IMR-90 (cell line): ENCODE measurements around the gene MMP3. TPM values are rescaled to one million over a fixed set of nuclear protein-coding genes. Genes with fewer than 3 reads are reported as not detected.

Experiments used
- ATAC-seq: fragments of 200-7000 bp; cut with Tn5 transposase; 2 replicates; pipeline ENCODE4 v1.9.1; 2020; ENCODE audit warnings: low read depth, mild to moderate bottlenecking, moderate library complexity
- BruUV-seq: library from RNA; stranded (reverse); fragments of 400-500 nt; replicated peaks from 2 replicates; lab custom pipeline; 2021; lab: Mats Ljungman, UMichigan
- CTCF ChIA-PET: fragments of 300-600 bp; formaldehyde crosslinking; extraction: SDS; loops from one replicate; lab custom pipeline; 2021; ENCODE audit warnings: antibody characterized with exemption; lab: Yijun Ruan, JAX
- POLR2A ChIA-PET: fragments of 300-600 bp; sonication (Branson Sonifier 250); formaldehyde crosslinking; loops from one replicate; lab custom pipeline; 2022; ENCODE audit warnings: antibody characterized with exemption; ENCODE audit not compliant: unreplicated experiment; lab: Charles Lee
- DNase-seq: peaks from one replicate; pipeline ENCODE4 v3.0.0; 2013
- H2AFZ ChIP-seq: replicated peaks from 2 replicates; pipeline ENCODE3; 2013; ENCODE audit warnings: low read length, mild to moderate bottlenecking; ENCODE audit not compliant: poor library complexity
- H2AK5ac ChIP-seq: 2 replicates; pipeline ENCODE4 v1.6.1; 2013; ENCODE audit warnings: low read depth, low read length, inconsistent platforms
- H2AK9ac ChIP-seq: replicated peaks from 2 replicates; pipeline ENCODE3; 2013; ENCODE audit warnings: mild to moderate bottlenecking, low read depth, low read length, moderate library complexity; ENCODE audit not compliant: poor library complexity
- H2BK120ac ChIP-seq: 2 replicates; pipeline ENCODE4 v1.6.1; 2013; ENCODE audit warnings: low read depth, low read length, inconsistent platforms
- H2BK15ac ChIP-seq: 3 replicates; pipeline ENCODE4 v1.6.1; 2013; ENCODE audit warnings: low read depth, low read length, inconsistent platforms
- H2BK20ac ChIP-seq: 2 replicates; pipeline ENCODE4 v1.6.1; 2013; ENCODE audit warnings: low read depth, mild to moderate bottlenecking, inconsistent platforms, low read length, moderate library complexity
- H2BK5ac ChIP-seq: 2 replicates; pipeline ENCODE4 v1.6.1; 2013; ENCODE audit warnings: mild to moderate bottlenecking, low read depth, low read length, inconsistent platforms; ENCODE audit not compliant: poor library complexity, severe bottlenecking
- H3K14ac ChIP-seq: replicated peaks from 2 replicates; pipeline ENCODE4 v1.6.1; 2013; ENCODE audit warnings: low read depth, low read length, inconsistent platforms
- H3K18ac ChIP-seq: 2 replicates; pipeline ENCODE4 v1.6.1; 2013; ENCODE audit warnings: low read depth, low read length, control low read depth
- H3K23ac ChIP-seq: 2 replicates; pipeline ENCODE4 v1.6.1; 2013; ENCODE audit warnings: low read depth, low read length, inconsistent platforms
- H3K27ac ChIP-seq: 2 replicates; pipeline ENCODE4 v1.5.1; 2013; ENCODE audit warnings: mild to moderate bottlenecking, control low read depth, low read length; ENCODE audit not compliant: insufficient read depth
- H3K27me3 ChIP-seq: 2 replicates; pipeline ENCODE4 v1.6.1; 2013; ENCODE audit warnings: low read length; ENCODE audit not compliant: control insufficient read depth, insufficient read depth
- H3K36me3 ChIP-seq: 2 replicates; pipeline ENCODE4 v1.6.1; 2013; ENCODE audit warnings: low read length, mixed read lengths; ENCODE audit not compliant: control insufficient read depth, insufficient read depth
- H3K4ac ChIP-seq: 2 replicates; pipeline ENCODE4 v1.6.1; 2013; ENCODE audit warnings: low read depth, low read length, inconsistent platforms
- H3K4me1 ChIP-seq: 2 replicates; pipeline ENCODE4 v1.6.1; 2013; ENCODE audit warnings: low read length, mixed read lengths; ENCODE audit not compliant: control insufficient read depth, insufficient read depth
- H3K4me2 ChIP-seq: 2 replicates; pipeline ENCODE4 v1.6.1; 2013; ENCODE audit warnings: low read depth, mild to moderate bottlenecking, control low read depth, low read length, moderate library complexity
- H3K4me3 ChIP-seq: 2 replicates; pipeline ENCODE4 v1.5.1; 2013; ENCODE audit warnings: low read depth, mild to moderate bottlenecking, control low read depth, low read length, moderate library complexity; ENCODE audit not compliant: insufficient read depth
- H3K56ac ChIP-seq: 2 replicates; pipeline ENCODE4 v1.6.1; 2013; ENCODE audit warnings: low read length, inconsistent platforms; ENCODE audit not compliant: insufficient read depth; ENCODE audit errors: extremely low read depth
- H3K79me1 ChIP-seq, 2 experiments: 2 replicates each; pipeline ENCODE4 v1.6.1; 2013; ENCODE audit warnings: low read length in 2 of 2, inconsistent platforms in 1 of 2, low read depth in 1 of 2
- H3K9ac ChIP-seq: 2 replicates; pipeline ENCODE4 v1.6.1; 2013; ENCODE audit warnings: low read depth, low read length, control low read depth
- H3K9me1 ChIP-seq: 2 replicates; pipeline ENCODE4 v1.6.1; 2013; ENCODE audit warnings: low read length, inconsistent platforms; ENCODE audit not compliant: insufficient read depth
- H3K9me3 ChIP-seq: 2 replicates; pipeline ENCODE4 v1.6.1; 2013; ENCODE audit warnings: low read length; ENCODE audit not compliant: control insufficient read depth, insufficient read depth
- H4K20me1 ChIP-seq: 2 replicates; pipeline ENCODE4 v1.6.1; 2013; ENCODE audit warnings: low read length, inconsistent platforms; ENCODE audit not compliant: insufficient read depth
- H4K5ac ChIP-seq: 2 replicates; pipeline ENCODE4 v1.6.1; 2013; ENCODE audit warnings: mild to moderate bottlenecking, low read depth, low read length, control low read depth
- H4K8ac ChIP-seq, 2 experiments: 2 replicates each; pipeline ENCODE4 v1.6.1; 2013; ENCODE audit warnings: low read depth in 2 of 2, low read length in 2 of 2, control low read depth in 1 of 2, inconsistent platforms in 1 of 2
- H4K91ac ChIP-seq: 2 replicates; pipeline ENCODE4 v1.6.1; 2013; ENCODE audit warnings: low read depth, low read length, inconsistent platforms; ENCODE audit not compliant: insufficient read depth
- BHLHE40 ChIP-seq: fragments of 150-350 bp; IDR thresholded peaks from 2 replicates; pipeline ENCODE4 v1.6.1; 2016; ENCODE audit warnings: mild to moderate bottlenecking, low read depth, low read length
- CEBPB ChIP-seq: IDR thresholded peaks from 2 replicates; pipeline ENCODE4 v1.6.1; 2012; ENCODE audit warnings: low read depth, low read length, improper control_type of control experiment
- CHD1 ChIP-seq: IDR thresholded peaks from 2 replicates; pipeline ENCODE4 v1.6.1; 2012; ENCODE audit warnings: low read depth, low read length, improper control_type of control experiment
- FOS ChIP-seq: fragments of 150-350 bp; IDR thresholded peaks from 2 replicates; pipeline ENCODE4 v1.6.1; 2016; ENCODE audit warnings: low read depth, low read length
- MAFK ChIP-seq: IDR thresholded peaks from 2 replicates; pipeline ENCODE4 v1.6.1; 2012; ENCODE audit warnings: low read depth, low read length, improper control_type of control experiment
- MAZ ChIP-seq: IDR thresholded peaks from 2 replicates; pipeline ENCODE4 v1.6.1; 2012; ENCODE audit warnings: low read depth, mild to moderate bottlenecking, low read length, improper control_type of control experiment, moderate library complexity, borderline replicate concordance
- MXI1 ChIP-seq: IDR thresholded peaks from 2 replicates; pipeline ENCODE4 v1.6.1; 2012; ENCODE audit warnings: low read depth, mild to moderate bottlenecking, low read length, moderate library complexity, borderline replicate concordance
- NFE2L2 ChIP-seq: fragments of 150-350 bp; IDR thresholded peaks from 2 replicates; pipeline ENCODE4 v1.6.1; 2016; ENCODE audit warnings: low read depth, mild to moderate bottlenecking, low read length
- POLR2A ChIP-seq: IDR thresholded peaks from 2 replicates; pipeline ENCODE4 v1.6.1; 2012; ENCODE audit warnings: mild to moderate bottlenecking, low read depth, low read length
- RAD21 ChIP-seq: IDR thresholded peaks from 2 replicates; pipeline ENCODE4 v1.6.1; 2012; ENCODE audit warnings: low read length, improper control_type of control experiment
- RCOR1 ChIP-seq: IDR thresholded peaks from 2 replicates; pipeline ENCODE4 v1.6.1; 2012; ENCODE audit warnings: mild to moderate bottlenecking, low read length, improper control_type of control experiment; ENCODE audit not compliant: insufficient replicate concordance
- RFX5 ChIP-seq: IDR thresholded peaks from 2 replicates; pipeline ENCODE4 v1.8.0; 2012; ENCODE audit warnings: low read depth, mild to moderate bottlenecking, low read length, moderate library complexity
- SMC3 ChIP-seq: fragments of 150-350 bp; IDR thresholded peaks from 2 replicates; pipeline ENCODE4 v1.6.1; 2016; ENCODE audit warnings: low read depth, mild to moderate bottlenecking, antibody characterized with exemption, low read length, moderate library complexity
- WGBS, 2 experiments: methylation state at CpG; one replicate each; pipeline versions ENCODE4 v1.1.5 to v1.1.7; 2013; ENCODE audit warnings: missing lambda C conversion rate in 2 of 2; ENCODE audit not compliant: insufficient read length in 1 of 2; ENCODE audit errors: extremely low coverage in 2 of 2; 5-methylcytosine and 5-hydroxymethylcytosine counted together
- dilution Hi-C: fragments of 300-500 bp; cut with HindIII; formaldehyde crosslinking; loops from one replicate; pipeline ENCODE4 v1.14.3; 2018; ENCODE audit warnings: low sequenced_read_pairs; ENCODE audit not compliant: unreplicated experiment
- in situ Hi-C: fragments of 300-500 bp; cut with MboI; formaldehyde crosslinking; loops from 3 replicates; pipeline ENCODE4 v1.14.3; 2019; ENCODE audit warnings: low sequenced_read_pairs, inconsistent platforms, mixed read lengths
- intact Hi-C: fragments of 100-400 bp; cut with micrococcal nuclease; formaldehyde crosslinking; loops from 2 replicates; pipeline ENCODE4 v1.10.0; 2022
- polyA plus RNA-seq, 3 experiments: library from polyadenylated mRNA; depleted of rRNA; stranded (reverse); fragments of >200 nt; gene quantifications; 2 replicates each; pipeline ENCODE4 v1.2.3, GENCODE V29; 2012; ENCODE audit warnings: low replicate concordance in 1 of 3
- total RNA-seq: library from RNA; depleted of rRNA; stranded (reverse); fragments of >200 nt; gene quantifications from 2 replicates; pipeline ENCODE4 v1.2.3, GENCODE V29; 2012
- TF ChIP-seq, protein P1 (sequence below): fragments of 150-350 bp; IDR thresholded peaks from 2 replicates; pipeline ENCODE4 v1.6.1; 2017; ENCODE audit warnings: mild to moderate bottlenecking, antibody characterized with exemption, low read length, low read depth
- TF ChIP-seq, protein P2 (sequence below): conservative IDR thresholded peaks from 2 replicates; pipeline ENCODE4 v1.5.1; 2012; ENCODE audit warnings: mild to moderate bottlenecking, low read depth, low read length, improper control_type of control experiment
- TF ChIP-seq, protein P3 (sequence below): fragments of 150-350 bp; IDR thresholded peaks from 2 replicates; pipeline ENCODE4 v1.6.1; 2016; ENCODE audit warnings: low read depth, mild to moderate bottlenecking, low read length, moderate library complexity, borderline replicate concordance

Gene MMP3
- total and polyA plus RNA-seq, 2 of the 4 experiments (the other 2 are of a cell fraction), result under 0.01 to 0.39 TPM

DNA sequence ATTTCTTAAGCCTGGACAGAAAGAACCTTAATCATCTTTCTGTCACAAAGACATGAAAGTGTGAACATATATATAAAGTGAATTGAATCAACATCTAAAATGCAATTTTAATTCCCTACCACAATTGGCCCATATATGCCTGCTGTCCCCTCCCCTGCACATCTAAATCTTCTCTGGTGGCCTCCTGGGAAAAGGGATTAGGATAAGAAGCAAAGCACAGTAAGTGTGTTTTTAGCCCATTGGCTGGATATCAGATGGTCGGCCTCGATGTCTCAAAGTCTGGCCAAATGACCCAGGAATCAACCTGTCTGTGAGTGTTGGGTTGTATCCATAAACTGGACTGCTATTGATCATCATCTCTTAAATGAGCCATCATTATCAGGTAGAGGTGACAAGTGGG, 5.8 kb downstream of the MMP3 start:
- no peak overlapping the region for H3K4ac ChIP-seq
- no peak overlapping the region for H2BK120ac ChIP-seq
- TF ChIP-seq FOS (no peak), BHLHE40 (no peak), RAD21 (no peak), RCOR1 (no peak), CEBPB (no peak), RFX5 (no peak), MXI1 (no peak), POLR2A (no peak), MAFK (no peak), SMC3 (no peak), CHD1 (no peak), MAZ (no peak), NFE2L2 (no peak)
- TF ChIP-seq, protein P1, sequence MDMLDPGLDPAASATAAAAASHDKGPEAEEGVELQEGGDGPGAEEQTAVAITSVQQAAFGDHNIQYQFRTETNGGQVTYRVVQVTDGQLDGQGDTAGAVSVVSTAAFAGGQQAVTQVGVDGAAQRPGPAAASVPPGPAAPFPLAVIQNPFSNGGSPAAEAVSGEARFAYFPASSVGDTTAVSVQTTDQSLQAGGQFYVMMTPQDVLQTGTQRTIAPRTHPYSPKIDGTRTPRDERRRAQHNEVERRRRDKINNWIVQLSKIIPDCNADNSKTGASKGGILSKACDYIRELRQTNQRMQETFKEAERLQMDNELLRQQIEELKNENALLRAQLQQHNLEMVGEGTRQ, result no peak
- TF ChIP-seq, protein P2, sequence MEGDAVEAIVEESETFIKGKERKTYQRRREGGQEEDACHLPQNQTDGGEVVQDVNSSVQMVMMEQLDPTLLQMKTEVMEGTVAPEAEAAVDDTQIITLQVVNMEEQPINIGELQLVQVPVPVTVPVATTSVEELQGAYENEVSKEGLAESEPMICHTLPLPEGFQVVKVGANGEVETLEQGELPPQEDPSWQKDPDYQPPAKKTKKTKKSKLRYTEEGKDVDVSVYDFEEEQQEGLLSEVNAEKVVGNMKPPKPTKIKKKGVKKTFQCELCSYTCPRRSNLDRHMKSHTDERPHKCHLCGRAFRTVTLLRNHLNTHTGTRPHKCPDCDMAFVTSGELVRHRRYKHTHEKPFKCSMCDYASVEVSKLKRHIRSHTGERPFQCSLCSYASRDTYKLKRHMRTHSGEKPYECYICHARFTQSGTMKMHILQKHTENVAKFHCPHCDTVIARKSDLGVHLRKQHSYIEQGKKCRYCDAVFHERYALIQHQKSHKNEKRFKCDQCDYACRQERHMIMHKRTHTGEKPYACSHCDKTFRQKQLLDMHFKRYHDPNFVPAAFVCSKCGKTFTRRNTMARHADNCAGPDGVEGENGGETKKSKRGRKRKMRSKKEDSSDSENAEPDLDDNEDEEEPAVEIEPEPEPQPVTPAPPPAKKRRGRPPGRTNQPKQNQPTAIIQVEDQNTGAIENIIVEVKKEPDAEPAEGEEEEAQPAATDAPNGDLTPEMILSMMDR, result no peak
- TF ChIP-seq, protein P3, sequence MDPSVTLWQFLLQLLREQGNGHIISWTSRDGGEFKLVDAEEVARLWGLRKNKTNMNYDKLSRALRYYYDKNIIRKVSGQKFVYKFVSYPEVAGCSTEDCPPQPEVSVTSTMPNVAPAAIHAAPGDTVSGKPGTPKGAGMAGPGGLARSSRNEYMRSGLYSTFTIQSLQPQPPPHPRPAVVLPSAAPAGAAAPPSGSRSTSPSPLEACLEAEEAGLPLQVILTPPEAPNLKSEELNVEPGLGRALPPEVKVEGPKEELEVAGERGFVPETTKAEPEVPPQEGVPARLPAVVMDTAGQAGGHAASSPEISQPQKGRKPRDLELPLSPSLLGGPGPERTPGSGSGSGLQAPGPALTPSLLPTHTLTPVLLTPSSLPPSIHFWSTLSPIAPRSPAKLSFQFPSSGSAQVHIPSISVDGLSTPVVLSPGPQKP, result no peak
- no peaks in the 10 kb centered on the region for H3K27me3 ChIP-seq
- intact Hi-C loops, result no loop called here
- H3K9me3 ChIP-seq, result no peaks in the 10 kb centered on the region
- no peak overlapping the region for H2BK5ac ChIP-seq
- no peaks in the 10 kb centered on the region for H4K20me1 ChIP-seq
- no peaks in the 10 kb centered on the region for H3K79me1 ChIP-seq
- no peak overlapping the region for H3K18ac ChIP-seq
- no peak overlapping the region for H2AK9ac ChIP-seq
- ChIA-PET POLR2A (no interaction called here), CTCF (no interaction called here)
- no peak overlapping the region for H2AFZ ChIP-seq
- in situ Hi-C loops, result no loop called here
- no peak overlapping the region for H3K27ac ChIP-seq
- no peaks in the 10 kb centered on the region; the same call in 1 of the 2 replicates for H3K4me1 ChIP-seq
- H2AK5ac ChIP-seq, result no peak overlapping the region
- no peaks in the 10 kb centered on the region for H3K36me3 ChIP-seq
- no peak overlapping the region for H4K91ac ChIP-seq
- H3K4me3 ChIP-seq, result no peak overlapping the region
- ATAC-seq (no peak), DNase-seq (no peak)
- WGBS, 2 experiments, result no CpG with 5 or more reads among the region's 2 CpGs
- H3K9ac ChIP-seq, result no peak overlapping the region
- no peak overlapping the region for H4K5ac ChIP-seq
- H3K14ac ChIP-seq, result no peak overlapping the region
- H3K9me1 ChIP-seq, result no peaks in the 10 kb centered on the region; the same call in 1 of the 2 replicates
- H3K4me2 ChIP-seq, result no peak overlapping the region
- H3K23ac ChIP-seq, result no peak overlapping the region
- no peak overlapping the region for H2BK20ac ChIP-seq
- BruUV-seq, result no TSS peak
- H4K8ac ChIP-seq, result no peak overlapping the region
- H3K56ac ChIP-seq, result no peak overlapping the region
- dilution Hi-C loops, result no loop called here
- no peak overlapping the region for H2BK15ac ChIP-seq
